Erythroblast (primary cell): ENCODE measurements around the gene CRY2.

ENCODE experiments used
- DNase-seq, 2 experiments: peaks; one replicate each; lab custom pipeline; 2025; lab: John Stamatoyannopoulos, UW
- GATA1 ChIP-seq: IDR thresholded peaks from 2 replicates; pipeline ENCODE4 v1.6.1; 2011; ENCODE audit warnings: low read depth, mild to moderate bottlenecking, control low read depth, low read length, moderate library complexity
- POLR2A ChIP-seq: IDR thresholded peaks from 2 replicates; pipeline ENCODE4 v1.6.1; 2011; ENCODE audit warnings: mild to moderate bottlenecking, low read length

CRY2 gene

DNA sequence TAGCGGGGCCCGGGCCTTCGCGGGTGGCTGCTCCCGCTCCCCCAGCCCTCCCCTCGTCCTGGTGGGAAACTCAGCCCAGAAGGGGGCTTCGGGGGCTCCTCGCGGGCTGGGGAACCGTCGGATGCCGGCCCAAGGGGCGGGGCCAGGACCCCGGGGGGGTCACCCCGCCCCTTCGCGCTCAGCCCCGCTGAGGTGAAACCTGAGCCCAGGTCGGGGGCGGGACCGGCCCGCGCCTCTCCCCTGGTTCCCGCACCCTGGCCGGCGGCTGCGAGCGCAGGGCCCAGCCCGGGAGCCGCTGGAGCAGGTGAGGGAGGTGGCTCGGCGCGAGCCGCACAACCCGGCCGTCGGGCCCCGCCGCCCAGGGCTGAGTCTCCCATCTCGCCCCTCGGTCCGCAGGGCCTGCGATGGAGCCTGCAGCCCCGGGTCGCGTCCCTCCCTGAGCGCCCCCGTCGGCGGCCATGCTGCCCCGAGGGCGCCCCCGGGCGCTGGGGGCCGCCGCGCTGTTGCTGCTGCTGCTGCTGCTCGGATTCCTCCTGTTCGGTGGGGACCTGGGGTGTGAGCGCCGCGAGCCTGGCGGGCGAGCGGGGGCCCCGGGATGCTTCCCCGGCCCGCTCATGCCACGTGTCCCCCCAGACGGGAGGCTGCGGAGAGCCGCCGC is 75.3 kb downstream of the CRY2 start, which contains the start of gene LARGE2:
LARGE2 (plus strand) TSS at position 232 of the 658 bp plus-strand sequence; CDS start at position 459, 227 bp downstream.
- no peak for TF ChIP-seq POLR2A
- TF ChIP-seq GATA1 = no peak
- no peak for DNase-seq

DNA sequence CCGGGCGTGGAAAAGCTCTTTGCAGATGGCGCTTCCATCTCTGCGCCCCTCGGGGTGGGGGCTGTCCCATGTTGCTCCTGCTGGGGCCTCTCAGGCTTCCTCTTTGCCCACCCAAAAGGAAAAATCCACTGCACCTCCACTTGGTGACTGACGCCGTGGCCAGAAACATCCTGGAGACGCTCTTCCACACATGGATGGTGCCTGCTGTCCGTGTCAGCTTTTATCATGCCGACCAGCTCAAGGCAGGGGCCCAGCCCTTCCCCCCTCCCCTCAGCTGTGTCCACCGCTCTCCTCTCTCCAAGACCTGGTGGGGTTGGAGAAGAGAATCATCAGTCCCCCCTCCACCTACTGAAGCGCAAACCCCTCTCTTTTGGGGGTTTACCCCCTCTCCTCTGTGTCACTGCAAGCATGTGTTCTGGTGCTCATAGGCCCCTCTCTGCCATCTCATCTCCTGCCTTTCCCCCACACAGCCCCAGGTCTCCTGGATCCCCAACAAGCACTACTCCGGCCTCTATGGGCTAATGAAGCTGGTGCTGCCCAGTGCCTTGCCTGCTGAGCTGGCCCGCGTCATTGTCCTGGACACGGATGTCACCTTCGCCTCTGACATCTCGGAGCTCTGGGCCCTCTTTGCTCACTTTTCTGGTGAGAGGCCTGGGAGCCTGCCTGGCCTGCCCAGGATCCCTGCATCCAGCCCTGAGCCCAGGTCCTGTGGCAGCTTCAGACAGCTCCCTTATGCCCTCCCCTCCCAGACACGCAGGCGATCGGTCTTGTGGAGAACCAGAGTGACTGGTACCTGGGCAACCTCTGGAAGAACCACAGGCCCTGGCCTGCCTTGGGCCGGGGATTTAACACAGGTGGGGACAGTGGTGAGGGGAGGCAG is 77.0 kb downstream of the CRY2 start:
- no peak for DNase-seq
- TF ChIP-seq GATA1 (no peak), POLR2A (no peak)

DNA sequence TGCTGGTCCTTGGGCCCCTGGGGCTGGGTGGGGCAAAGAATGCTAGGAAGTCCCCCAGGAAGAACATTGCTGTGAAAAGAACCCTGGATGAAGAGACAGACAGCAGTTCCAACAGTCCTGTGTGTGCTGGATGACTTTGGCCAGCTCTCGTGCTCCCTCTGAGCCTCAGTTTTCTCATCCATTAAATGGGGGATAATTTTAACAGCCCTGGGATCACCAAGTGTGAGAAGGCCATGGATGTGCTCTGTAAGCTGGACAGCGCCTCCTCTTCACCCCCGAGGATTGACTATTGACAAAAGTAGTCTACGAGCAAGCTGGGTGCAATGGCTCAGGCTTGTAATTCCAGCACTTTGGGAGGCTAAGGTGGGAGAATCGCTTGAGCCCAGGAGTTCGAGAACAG is 77.7 kb downstream of the CRY2 start:
- DNase-seq = no peak
- TF ChIP-seq GATA1 (no peak), POLR2A (no peak)

DNA sequence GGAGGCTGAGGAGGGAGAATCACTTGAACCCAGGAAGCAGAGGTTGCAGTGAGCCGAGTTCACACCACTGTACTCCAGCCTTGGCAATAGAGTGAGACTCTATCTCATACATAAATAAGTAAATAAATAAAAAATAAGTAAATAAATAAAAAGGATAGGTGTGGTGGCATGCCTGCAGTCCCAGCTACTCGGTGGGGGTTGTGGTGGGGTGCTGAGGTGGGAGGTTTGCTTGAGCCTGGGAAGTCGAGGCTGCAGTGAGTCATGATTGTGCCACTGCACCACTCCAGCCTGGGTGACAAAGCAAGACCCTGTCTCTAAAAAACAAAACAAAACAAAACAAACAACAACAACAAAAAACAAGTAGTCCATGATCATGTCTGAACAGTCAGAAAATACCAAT is 78.3 kb downstream of the CRY2 start:
- TF ChIP-seq GATA1 = no peak
- TF ChIP-seq POLR2A = no peak
- no peak for DNase-seq

DNA sequence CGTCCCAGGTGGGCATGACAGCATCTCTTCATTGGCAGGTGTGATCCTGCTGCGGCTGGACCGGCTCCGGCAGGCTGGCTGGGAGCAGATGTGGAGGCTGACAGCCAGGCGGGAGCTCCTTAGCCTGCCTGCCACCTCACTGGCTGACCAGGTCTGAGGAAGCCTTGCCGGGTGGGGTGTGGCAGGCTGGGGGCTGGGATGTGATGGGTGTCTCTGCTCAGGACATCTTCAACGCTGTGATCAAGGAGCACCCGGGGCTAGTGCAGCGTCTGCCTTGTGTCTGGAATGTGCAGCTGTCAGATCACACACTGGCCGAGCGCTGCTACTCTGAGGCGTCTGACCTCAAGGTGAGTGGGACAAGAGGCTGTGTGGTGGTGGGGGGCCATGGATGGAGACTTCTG is 78.7 kb downstream of the CRY2 start:
- no peak for DNase-seq
- TF ChIP-seq POLR2A = no peak
- no peak for TF ChIP-seq GATA1

DNA sequence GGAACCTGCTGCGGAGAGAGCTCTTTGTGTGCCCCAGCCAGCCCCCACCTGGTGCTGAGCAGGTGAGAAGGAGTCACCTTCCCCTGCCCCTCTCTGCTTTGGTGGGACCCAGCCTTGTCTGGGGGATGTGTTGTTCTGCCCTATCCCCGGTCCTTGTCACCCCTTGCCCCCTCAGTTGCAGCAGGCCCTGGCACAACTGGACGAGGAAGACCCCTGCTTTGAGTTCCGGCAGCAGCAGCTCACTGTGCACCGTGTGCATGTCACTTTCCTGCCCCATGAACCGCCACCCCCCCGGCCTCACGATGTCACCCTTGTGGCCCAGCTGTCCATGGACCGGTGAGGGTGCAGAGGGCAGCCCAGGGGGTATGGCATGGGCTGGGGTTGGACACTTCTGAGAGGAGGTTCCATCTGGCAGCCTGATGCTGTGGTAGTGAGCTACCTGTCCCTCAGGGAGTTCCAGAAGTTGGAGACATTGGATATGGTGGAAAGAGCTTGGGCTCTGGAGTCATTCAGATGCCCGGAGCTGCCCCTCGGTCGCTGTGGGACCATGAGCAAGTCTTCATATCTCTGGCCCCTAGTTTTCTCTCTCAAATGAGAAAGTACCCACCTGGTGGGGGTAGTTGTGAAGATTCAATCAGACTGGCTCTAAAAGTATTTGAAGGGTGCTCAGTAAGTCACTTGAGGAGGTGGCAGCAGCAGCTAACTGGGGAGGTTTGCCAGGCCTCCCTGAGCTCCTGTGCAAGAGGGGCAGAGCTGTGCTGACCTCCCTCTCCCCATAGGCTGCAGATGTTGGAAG is 79.5 kb downstream of the CRY2 start:
- DNase-seq = no peak
- TF ChIP-seq POLR2A = no peak
- no peak for TF ChIP-seq GATA1

DNA sequence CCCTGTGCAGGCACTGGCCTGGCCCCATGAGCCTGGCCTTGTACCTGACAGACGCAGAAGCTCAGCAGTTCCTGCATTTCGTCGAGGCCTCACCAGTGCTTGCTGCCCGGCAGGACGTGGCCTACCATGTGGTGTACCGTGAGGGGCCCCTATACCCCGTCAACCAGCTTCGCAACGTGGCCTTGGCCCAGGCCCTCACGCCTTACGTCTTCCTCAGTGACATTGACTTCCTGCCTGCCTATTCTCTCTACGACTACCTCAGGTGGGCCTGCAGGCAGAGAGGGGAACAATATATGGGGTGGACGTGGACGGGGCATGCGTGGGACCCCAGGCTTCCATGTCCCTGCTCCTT is 80.0 kb downstream of the CRY2 start:
- DNase-seq = no peak
- TF ChIP-seq POLR2A (no peak), GATA1 (no peak)

DNA sequence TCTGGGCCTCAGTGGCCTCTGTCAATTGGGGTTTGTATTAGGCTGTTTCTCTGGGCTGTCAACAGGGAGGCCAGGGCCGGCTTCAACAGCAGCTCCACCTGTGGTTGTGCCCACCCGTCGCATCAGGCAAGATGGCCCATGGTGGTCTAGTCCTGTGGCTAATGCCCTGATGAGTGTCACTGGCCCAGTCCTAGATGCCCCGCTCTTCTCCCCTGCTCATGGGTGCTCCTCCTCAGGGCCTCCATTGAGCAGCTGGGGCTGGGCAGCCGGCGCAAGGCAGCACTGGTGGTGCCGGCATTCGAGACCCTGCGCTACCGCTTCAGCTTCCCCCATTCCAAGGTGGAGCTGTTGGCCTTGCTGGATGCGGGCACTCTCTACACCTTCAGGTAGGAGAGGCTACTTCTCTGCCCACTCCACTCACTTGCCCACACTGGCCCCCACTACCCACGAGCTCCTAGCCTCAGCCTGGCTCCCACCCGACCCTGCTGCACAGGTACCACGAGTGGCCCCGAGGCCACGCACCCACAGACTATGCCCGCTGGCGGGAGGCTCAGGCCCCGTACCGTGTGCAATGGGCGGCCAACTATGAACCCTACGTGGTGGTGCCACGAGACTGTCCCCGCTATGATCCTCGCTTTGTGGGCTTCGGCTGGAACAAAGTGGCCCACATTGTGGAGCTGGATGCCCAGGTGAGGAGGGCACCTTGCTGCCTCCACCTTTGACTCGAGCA is 80.6 kb downstream of the CRY2 start:
- no peak for DNase-seq
- TF ChIP-seq GATA1 (no peak), POLR2A (no peak)

DNA sequence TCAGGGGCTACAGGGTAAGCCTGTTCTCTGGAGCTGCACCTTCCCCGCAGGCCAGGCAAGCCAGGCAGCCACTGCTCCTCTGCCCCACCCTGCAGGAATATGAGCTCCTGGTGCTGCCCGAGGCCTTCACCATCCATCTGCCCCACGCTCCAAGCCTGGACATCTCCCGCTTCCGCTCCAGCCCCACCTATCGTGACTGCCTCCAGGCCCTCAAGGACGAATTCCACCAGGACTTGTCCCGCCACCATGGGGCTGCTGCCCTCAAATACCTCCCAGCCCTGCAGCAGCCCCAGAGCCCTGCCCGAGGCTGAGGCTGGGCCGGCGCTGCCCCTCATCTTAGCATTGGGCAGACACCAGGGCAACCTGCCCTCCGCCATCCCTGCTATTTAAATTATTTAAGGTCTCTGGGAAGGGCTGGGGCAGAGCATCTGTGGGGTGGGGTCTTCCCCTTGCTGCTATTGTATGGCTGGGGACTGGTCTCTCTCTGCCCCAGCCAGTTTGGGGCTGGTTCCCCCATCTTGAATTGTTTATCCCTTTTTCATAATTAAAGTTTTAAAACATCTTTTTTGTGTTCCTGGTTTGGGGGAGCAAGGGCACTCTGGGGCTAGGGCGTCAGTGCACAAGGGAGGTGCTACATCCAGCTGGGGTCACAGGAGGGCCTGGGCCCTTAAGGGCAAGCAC is 81.4 kb downstream of the CRY2 start:
- TF ChIP-seq GATA1 = no peak
- TF ChIP-seq POLR2A = no peak
- DNase-seq = no peak

DNA sequence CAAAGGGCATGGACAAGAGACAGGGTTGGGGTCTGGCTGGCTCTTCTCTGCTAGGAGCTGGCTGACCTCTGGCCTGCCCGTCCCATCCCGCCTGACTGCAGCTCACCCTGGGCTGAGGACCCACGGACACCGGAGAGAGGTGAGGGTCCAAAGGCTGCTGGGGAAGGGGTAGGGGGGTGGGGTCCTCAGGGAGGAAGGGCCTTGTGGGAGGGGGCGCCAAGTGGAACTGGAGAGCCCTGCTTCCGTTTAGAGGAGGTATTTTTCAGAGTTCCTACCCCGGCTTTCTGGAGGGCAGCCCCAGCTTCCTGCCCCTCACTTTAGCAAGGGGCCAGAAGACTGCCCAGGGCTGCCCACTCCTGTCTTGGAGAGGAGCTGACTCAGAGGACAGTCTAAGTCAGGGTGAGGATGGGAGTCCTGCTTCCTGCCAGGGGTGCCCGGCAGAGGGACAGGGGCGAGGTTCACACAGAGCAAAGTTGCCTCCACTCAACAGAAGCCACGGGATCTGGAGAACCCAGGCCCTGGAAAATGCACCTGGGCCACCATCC is 82.3 kb downstream of the CRY2 start:
- TF ChIP-seq GATA1 (no peak), POLR2A (no peak)
- DNase-seq = no peak

DNA sequence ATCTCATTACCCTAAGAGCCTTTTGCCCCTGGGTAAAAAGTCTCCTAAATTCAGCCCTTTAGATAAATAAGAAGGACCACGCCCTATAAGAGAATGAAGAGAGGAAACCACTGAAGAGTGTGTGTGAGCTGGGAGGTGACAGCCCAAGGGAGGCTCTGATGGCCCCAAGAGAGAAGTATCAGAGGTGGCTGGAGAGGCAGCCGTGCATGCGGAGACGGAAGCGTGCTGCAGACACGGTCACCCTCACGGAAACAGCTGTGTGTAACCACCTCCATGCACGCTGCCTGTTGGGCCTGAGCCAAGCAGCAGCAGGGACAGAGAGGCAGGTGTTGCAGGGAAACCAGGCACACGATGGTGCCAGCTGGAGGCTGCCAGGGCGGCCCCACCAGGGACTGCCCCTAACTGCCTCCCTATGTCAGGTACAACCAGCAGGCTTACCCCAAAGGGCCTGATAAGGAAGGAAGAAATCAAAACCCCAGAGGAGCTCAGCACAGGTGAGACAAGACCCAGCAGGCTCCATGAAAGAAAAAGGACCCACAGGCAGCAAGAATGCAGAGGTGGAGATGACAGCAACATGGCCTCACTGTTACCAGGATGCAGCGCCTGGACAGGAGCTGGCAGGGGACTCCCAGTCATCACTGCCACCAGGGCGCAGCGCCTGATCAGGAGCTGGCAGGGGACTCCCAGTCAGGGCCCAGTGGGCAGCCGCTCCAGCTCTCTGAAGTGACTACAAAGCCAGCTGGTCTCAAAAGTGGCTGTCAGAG is 82.9 kb downstream of the CRY2 start:
- DNase-seq = no peak
- TF ChIP-seq GATA1 (no peak), POLR2A (no peak)
